ENCODE measurements around the gene CRB3.
"Not testable (repeated sequence)": the region's sequence is repeated elsewhere in the genome, so short reads cannot be mapped to it uniquely, and the experiment has no call there.

The CRB3 gene

DNA sequence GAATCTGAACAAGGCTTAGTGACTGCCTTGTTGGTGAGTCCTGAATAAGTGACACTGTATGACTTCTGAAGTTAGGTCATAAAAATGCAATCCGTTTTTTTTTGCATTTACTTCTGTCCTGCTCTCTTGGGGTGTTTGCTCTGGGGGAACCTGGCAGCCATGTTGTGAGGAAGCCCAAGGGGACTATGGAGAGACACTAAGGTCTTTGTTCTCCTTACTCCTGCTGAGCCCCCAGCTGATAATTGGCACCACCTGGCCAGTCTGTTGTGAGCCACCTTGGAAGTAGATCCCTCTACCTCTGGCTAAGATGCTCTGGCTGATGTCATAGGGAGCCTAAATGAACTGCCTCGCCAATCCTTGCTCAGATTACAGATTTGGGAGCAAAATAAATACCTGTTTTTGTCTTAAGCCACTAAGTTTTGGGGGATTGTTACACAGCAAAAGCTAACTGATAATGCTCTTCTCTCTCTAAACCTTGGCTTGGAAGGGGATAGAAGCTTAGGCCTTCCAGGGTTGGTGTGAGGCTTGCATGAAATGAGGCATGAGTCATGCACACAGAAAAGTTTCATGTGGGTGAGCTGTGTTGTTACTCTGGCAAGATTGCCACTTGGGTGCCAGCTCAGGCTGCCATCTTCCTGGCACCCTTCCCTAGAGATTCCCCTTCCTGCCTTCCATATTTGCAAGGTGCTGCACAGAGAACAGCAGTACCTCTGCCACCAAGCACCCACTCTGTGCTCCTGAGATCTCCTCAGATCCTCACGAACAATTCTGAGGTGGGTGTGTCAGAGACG is 27.9 kb downstream of the CRB3 start:
- no peak for DNase-seq (ENCODE audit: low spot score)

DNA sequence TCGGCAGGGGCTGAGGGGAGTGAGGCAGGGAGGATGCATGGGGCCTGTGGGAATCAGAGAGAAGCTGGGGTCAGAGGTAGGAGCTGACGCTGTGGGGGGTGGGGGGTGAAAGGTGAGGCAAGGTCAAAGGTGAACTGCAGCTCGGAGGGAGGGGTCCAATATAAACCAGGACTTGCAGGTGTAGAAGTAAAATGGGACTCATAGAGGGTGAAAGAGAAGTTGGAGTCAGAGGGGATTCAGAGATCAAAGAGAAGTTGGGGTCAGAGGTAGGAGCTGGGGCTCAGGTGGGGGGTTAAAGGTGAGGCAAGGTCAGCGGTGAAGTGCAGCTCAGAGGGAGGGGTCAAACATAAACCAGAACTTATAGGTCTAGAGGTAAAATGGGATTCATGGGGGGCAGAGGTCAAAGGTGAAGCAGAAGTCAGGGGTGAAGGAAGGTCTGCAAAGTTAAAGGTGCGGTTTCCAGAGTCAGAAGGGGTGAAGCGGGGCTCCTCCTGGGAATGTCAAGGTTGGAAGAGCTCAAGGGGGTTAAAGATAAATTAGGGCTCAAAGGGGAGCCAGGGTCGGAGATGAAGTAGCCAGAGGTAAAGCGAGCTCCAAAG is 30.5 kb downstream of the CRB3 start:
- no peak for DNase-seq (ENCODE audit: low spot score)

DNA sequence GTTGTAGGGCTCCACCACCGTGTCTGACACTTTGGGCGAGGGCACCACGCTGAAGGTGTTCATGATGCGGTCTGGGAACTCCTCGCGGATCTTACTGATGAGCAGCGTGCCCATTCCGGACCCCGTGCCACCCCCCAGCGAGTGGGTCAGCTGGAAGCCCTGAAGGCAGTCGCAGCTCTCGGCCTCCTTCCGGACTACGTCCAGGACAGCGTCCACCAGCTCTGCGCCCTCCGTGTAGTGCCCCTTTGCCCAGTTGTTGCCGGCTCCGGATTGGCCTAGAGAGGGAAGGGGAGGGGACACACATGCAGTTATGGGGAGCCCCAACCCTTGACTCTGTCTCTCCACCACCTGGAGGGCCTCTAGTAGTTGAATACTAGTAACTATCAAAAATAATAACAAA is 31.9 kb downstream of the CRB3 start:
- no peak for DNase-seq (ENCODE audit: low spot score)

DNA sequence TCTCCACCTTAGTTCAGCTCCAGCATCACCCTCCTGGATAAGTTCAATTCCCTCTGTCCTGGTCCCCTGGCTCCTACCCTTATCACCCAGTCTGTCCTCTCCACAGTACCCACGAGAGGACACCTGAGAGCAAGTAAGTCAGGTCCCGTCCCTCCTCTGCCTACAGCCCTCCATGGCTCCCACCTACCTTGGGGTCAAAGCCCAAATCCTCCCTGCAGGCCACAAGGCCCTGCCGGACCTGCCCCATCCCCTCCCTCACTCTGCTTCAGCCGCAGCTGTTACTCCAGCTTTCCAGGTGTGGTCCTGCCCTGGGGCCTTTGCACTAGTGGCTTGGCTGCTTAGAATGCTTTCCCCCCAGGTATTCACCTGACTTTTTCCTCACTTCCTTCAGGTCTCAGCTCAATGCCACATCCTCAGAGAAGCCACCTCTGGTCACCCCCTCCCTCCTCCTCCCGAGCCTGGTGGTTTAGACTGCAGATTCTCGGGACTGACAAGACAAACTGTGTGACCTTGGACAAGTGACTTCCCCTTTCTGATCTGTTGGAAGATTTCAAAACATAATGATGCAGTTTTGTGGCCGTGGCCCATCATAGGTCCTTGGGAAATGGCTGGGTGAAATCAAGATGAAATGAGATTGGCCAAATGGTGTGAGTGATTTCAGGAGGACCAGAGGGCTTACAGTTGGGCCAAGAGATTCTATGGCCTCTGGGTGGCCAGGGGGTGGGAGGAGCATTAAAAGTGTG is 34.4 kb downstream of the CRB3 start:
- DNase-seq (ENCODE audit: low spot score): no peak

DNA sequence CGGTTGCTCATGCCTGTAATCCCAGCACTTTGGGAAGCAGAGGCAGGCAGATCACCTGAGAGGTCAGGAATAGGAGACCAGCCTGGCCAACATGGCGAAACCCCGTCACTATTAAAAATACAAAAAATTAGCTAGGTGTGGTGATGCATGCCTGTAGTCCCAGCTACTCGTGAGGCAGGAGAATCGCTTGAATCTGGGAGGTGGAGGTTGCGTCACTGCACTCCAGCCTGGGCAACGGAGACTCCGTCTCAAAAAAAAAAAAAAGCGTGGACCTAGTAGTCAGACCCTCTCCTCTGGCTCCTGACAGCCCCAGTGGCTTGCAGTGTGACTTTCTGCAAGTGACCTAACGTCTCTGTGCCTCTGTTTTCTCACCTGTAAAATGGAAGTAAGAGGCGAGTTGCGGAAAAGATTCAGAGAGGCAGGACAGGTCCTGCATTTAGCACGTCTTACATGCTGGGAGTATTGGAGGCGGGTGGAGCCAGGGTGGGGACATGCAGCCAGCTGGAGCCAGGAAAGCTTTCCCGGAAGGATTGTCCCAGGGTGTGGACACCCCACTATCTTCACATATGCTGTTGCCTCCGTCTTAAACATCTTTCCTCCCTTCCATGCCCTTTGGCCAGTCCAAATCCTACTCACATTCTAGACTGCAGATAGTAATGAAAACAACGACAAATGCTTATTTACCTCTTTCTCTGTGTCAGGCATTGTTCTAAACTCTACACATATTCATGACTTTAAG is 35.1 kb downstream of the CRB3 start:
- no peak for DNase-seq (ENCODE audit: low spot score)

DNA sequence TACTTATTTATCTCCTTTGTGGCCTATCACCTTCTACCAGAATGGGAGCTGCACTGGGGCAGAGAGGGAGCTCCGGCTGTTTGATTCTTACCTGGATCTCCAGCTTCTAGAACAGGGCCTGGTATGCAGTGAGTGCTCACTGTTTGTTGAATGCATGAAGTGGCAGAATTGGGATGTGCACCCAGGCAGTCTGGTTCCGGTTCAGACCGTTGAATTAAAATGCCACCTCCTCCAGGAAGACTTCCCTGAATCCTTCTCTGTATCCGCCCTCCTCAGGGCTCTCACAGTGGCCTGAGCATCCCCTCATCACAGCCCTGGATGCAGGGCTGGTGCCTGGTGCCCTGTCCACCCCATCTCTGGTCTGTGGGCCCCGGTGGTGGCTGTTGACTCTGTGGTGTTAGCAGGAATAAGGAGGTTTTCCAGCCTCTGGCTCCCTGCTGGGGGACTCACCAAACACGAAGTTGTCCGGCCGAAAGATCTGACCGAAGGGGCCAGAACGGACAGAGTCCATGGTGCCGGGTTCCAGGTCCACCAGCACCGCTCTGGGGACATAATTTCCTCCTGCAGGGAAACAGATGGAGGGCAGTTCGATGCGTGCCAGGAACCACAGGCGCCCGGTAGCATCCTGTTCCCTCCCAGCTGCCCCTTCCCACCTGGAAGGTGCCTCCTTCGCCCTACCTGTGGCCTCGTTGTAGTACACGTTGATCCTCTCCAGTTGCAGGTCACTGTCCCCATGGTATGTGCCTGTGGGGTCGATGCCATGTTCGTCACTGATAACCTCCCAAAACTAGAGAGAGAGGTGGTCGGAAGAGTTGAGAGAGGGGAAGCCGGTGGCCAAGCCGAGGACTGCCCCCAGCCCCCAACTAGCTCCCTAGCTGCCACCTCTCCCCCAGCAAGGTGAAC is 37.0 kb downstream of the CRB3 start:
- no peak for DNase-seq (ENCODE audit: low spot score)

DNA sequence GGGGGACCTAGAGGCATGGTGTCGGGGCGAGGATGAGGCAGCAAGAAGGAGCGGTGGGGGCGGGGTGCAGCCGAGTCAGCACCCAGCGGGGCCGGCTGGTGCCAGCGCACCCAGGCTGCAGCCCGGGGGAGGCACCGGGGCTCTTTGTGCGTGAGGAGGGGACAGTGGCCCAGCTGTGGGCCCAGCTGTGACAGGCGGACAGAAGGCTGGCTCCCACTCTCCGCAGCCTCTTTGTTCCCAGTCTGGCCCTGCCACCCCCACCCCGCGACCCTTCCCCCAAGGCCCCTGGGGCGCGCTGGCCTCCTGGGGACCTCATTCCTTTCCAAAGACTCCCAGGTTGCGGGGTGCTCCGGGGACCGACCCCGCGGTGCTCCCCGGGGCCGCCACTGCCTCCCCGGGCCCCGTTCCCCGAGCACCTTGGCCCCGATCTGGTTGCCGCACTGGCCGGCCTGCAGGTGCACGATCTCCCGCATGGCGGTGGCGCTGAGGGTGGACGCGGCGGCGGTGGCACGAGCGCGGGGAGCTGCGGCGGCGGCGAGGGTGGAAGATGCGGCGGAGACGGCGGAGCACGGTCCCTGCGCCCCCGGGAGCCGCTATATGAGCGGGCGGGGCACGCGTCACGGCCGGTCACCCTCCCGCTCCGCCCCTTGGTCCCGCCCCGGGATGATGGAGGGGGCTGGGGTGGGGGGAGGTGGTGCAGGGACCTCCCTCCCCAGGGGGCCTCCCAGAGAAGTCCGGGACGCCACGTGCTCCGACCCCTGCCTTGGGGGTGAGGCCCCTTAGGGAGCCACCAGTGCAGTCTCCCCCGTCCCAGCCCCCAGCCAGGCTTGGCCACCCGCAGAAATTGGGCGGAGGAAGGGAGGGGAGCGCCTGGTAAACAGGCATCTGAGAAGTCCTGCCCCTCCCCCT is 37.9 kb downstream of the CRB3 start, which contains the start of gene TUBB4A:
Gene TUBB4A, minus strand, starts transcription at position 570 of the 909 bp plus-strand sequence. Its CDS starts 97 bp downstream, at position 473.
- no peak for DNase-seq (ENCODE audit: low spot score)

DNA sequence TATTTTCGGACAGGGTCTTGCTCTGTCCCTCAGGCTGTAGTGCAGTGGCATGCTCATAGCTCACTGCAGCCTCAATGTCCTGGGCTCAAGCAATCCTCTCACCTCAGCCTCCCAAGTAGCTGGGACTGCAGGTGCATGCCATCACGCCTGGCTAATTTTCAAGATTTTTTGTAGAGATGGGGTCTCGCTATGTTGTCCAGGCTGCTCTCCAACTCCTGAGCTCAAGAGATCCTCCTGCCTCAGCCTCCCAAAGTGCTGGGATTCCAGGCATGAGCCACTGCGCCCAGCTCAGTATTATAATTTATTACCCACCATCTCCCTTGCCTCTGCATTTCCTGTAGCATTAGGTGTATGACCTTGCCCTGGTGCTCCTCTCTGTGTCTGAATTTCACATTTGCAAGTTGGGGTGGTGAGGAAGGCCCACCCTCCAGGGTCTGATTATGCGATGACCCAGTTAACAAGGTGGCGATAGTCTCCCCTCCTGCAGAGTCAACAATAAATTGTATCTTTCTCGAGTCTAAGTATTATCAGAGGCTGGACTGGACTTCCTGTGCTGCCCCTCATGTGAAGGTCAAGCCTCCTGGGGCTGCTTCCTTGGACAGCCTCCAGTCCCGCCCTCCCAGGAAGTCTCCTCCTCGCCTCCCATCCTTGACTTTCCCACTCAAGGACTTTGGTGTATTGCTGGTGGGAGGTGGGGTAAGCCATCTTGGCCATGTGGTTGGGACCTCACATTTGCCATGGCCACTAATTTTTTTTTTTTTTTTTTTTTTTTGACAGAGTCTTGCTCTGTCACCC is 39.5 kb downstream of the CRB3 start:
- no peak for DNase-seq (ENCODE audit: low spot score)

DNA sequence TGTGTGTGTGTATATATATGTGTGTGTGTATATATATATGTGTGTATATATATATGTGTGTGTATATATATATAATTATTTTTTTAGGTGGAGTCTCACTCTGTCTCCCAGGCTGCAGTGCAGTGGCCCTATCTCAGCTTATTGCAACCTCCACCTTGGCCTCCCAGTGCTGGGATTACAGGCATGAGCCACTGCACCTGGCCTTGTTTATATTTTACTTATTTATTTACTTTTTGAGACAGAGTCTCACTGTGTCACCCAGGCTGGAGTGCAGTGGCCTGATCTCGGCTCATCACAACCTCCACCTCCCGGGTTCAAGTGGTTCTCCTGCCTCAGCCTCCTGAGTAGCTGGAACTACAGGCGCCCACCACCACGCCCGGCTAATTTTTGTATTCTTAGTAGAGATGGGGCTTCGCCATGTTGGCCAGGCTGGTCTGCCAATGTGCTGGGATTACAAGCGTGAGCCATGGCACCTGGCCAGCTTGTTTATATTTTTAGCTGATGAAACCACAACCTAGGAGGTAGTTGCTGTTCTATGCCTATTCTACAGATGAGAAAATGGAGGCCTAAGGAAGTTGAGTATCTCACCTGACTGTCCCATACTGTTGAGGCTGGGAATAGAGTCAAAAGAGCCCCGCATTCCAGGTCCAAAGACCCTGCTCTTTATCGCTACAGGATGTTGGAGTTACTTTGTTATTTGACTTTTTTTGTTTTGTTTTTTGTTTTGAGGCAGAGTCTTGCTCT is 44.1 kb downstream of the CRB3 start:
- not testable (repeated sequence) for DNase-seq (ENCODE audit: low spot score)

DNA sequence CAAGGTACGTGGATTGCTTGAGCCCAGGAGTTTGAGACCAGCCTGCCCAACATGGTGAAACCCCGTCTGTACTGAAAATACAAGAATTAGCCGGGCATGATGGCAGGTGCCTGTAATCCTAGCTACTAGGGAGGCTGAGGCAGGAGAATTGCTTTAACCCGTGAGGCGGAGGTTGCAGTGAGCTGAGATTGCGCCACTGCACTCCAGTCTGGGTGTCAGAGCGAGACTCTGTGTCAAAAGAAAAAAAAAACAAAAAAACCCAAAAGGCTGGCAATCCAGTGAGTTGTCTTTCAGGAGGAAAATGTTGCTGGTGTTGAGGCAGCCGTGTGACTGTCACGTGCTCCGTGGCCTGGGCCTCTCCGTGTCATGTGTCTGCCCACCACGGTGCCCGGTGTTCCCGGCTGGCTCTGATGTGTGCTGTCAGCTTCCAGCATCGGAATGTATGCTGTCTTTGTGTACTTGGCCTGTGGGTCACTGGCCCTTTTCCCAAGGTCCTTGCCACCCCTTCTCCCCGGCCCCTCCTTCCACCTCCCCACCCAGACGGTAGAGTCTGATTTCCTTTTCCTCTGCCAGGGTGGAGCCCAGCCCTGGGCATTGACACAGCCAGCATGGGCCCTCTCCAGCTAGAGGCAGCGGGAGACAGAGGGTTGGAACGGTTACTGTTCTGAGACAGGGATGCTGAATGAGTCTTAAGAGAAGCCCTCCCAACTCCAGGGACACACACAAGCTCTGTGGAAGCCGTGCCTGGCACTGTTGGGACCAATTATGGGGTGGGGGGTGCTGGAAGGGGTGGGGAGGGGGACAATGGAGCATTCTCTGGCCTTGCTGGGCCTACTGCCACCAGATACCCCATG is 45.3 kb downstream of the CRB3 start:
- no peak for DNase-seq (ENCODE audit: low spot score)

DNA sequence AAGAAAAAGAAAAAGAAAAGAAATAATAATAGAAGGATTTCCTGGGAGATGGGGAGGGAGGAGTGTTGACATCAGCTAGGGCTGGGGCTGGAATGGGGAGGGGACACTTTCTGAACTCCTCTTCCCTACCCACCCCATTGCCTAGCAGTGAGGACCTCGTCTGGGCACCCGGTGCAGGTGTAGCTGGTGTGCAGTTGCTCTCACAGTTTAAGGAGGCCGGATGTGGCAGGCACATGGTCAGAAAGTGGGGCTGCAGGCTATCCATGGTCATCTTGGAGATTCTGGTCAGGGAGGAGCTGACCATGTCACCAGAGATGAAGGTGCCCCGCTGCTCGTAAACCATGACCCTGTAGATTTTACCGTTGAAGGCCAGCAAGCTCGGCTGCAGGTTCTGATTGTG is 46.5 kb downstream of the CRB3 start:
- no peak for DNase-seq (ENCODE audit: low spot score)

DNA sequence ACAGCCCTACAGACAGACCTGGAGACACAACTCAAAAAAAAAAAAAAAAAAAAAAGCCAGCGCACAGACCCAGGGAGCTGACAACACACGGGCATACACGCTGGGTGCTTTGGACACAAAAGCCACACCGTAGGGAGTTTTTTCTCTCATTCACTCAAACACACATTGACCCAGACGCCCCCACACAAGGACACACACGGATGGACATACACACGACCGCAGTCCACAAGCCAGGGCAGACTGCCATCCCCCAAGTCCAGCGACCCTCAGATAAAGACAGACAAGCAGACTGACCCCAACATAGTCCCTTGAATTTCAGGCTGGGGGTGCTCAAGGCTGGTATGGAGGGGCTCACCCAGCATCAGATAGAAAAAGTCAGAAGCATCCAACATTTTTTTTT is 50.0 kb downstream of the CRB3 start:
- DNase-seq (ENCODE audit: low spot score): no peak

DNA sequence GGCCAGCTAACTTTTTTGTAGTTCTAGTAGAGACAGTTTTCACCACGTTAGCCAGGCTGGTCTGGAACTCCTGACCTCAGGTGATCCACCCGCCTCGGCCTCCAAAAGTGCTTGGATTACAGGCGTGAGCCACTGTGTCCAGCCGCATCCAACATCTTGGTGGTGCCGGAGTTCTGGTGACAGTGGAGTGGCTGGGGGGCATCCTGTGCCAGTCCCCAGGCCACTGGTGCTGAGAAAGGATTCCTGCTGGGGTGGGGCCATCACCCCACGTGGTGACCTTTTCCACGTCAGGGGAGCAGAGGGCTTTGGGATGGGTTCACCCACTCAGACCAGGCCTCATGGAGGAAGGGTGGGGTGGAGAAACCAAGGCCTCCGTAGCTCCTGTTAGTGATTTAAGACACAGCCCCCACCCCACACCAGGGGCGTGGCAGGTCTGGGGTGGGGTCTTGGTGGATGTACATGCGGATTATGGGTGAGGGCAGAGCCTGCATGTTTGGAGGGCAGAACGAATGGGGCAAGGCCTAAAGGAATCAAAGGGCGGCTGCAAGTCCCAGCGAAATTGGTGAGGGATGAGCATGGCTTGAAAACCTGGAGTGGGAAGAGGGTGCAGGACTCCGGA is 51.0 kb downstream of the CRB3 start:
- no peak for DNase-seq (ENCODE audit: low spot score)

DNA sequence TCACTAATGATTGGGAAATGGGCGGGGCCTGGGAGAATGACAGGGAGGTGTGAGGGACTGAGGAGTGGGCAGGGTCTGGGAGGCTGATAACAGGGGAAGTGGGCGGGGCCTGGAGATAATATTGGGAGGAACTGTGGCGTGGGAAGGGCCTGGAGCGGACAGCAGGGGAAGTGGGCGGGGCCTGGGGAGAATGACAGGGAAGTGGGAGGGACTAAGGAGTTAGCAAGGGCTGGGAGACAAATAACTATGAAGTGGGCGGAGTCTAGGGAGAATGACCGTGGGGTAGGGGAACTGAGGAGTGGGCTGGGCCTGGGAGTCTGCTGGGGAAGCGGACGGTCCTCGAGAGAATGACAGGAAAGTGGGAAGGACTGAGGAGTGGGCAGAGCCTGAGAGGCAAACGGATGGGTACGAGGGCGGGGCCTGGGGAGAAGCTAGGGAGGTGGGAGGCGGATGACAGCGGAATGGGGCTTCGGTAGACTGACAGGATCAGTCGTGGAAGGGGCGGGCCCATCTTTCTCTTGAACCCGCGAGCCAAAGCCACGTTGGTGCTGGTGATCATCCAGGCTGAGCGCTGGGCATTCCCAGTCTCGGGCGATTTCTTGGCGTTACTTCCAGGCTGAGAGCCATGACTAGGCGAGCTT is 52.1 kb downstream of the CRB3 start:
- DNase-seq (ENCODE audit: low spot score): peak; percentile 95

Data from SW480 (cell line).